Pancreas (tissue), 10 donors: ENCODE data around the gene DDX10. TPM values are rescaled to one million over a fixed set of nuclear protein-coding genes. Genes with fewer than 3 reads are reported as not detected.

Experiments
- ATAC-seq, 4 donors: fragments of 200-7000 bp; cut with Tn5 transposase; one replicate each; pipeline versions ENCODE4 v1.8.0 to v1.9.1; 2020; ENCODE audit warnings: mild to moderate bottlenecking in 4 of 4, moderate library complexity in 4 of 4
- DNase-seq, 6 donors: peaks; one replicate each; pipeline ENCODE4 v3.0.0-alpha.2; 2020
- FAIRE-seq: peaks from 2 replicates; lab custom pipeline; 2012; peaks lifted over from hg19 to GRCh38; lab: Jason Lieb, UNC
- H3K27ac ChIP-seq, 4 donors: fragments of 200-600 bp; sonication (generic); 1 replicate in 3 of 4; 2 replicates in 1 of 4; pipeline versions ENCODE4 v1.5.0 to v1.8.0; 2020
- H3K27me3 ChIP-seq, 4 donors: fragments of 200-600 bp; one replicate each; pipeline ENCODE4 v1.8.0; 2021
- H3K36me3 ChIP-seq, 3 donors: fragments of 200-600 bp; sonication (generic) in 1 of 3; one replicate each; pipeline versions ENCODE4 v1.5.0 to v1.8.0; 2020 to 2021
- H3K4me1 ChIP-seq, 3 donors: fragments of 200-600 bp; one replicate each; pipeline ENCODE4 v1.8.0; 2021
- H3K4me3 ChIP-seq, 4 donors: fragments of 200-600 bp; sonication (generic) in 2 of 4; one replicate each; pipeline versions ENCODE4 v1.5.0 to v1.8.0; 2020 to 2021
- H3K9me3 ChIP-seq, 4 donors: fragments of 200-600 bp; one replicate each; pipeline ENCODE4 v1.8.0; 2021
- CTCF ChIP-seq, 4 donors: fragments of 200-600 bp; sonication (generic) in 3 of 4; IDR thresholded peaks; one replicate each; pipeline versions ENCODE4 v1.5.0 to v1.8.0; 2021; ENCODE audit warnings: antibody characterized with exemption in 4 of 4
- WGBS, 2 donors: extraction: QIAGEN DNeasy Blood & Tissue Kit; methylation state at CpG; one replicate each; pipeline ENCODE4 v1.1.7; 2013; 5-methylcytosine and 5-hydroxymethylcytosine counted together
- intact Hi-C, 3 donors: fragments of 100-400 bp; cut with DNase I; formaldehyde crosslinking; loops; one replicate each; pipeline versions ENCODE4 v1.11.1 to v1.14.2; 2022
- polyA plus RNA-seq, 2 donors: library from polyadenylated mRNA; stranded (reverse); fragments of 200-250 nt; gene quantifications; one replicate each; pipeline ENCODE4 v1.2.3, GENCODE V29; 2013
- total RNA-seq, 6 donors: library from RNA; stranded (reverse); fragmentation: NEBNext Ultra II Directional in 4 of 6; extraction: Animal tissue kit (Norgen Biotek cat#: 25700) in 4 of 6; gene quantifications; one replicate each; pipeline versions ENCODE4 v1.2.1 to v1.2.4, GENCODE V29; 2021 to 2023
- donor health status: healthy with polysubstance abuse.
- donor health status: DM: no; HTN: no; CAD: no; lungs with moderate emphysema.
- donor health status: DM: no; HTN: no; CAD: no.
- donor health status: control.
- donor health status: control.
- donor health status: Bipolar disorder and iron deficiency.
- donor health status: DM: yes; HTN: yes; CAD: no.
- donor health status: DM: no; HTN: no; CAD: no.
- donor health status: DM: no; HTN: no; CAD: no.
- donor health status: DM: yes; HTN: yes; CAD: no.

DDX10 gene
- total and polyA plus RNA-seq, 8 donors, result 10.9 to 18.4 (median 16.5) TPM

GRCh38 chr11:108797578-108798100 is 132.8 kb downstream of the DDX10 start:
- Histone ChIP-seq H3K27me3 (no peaks in the 10 kb centered on the region), H3K9me3 (no peaks in the 10 kb centered on the region), H3K4me1 (peaks cover 7 to 10% (median 8%) of the 10 kb centered on the region in 3 donors), H3K4me3 (no peak overlapping the region), H3K27ac (no peak overlapping the region), H3K36me3 (no peaks in the 10 kb centered on the region)
- WGBS, 2 donors, result 81% methylated on average over 4 of the region's 4 CpGs
- FAIRE-seq, result no peak
- no peak for TF ChIP-seq CTCF (IDR thresholded peaks at IDR 0.05)
- ATAC-seq, result no peak
- DNase-seq, result no peak
- intact Hi-C loops, result no loop called here

DNA sequence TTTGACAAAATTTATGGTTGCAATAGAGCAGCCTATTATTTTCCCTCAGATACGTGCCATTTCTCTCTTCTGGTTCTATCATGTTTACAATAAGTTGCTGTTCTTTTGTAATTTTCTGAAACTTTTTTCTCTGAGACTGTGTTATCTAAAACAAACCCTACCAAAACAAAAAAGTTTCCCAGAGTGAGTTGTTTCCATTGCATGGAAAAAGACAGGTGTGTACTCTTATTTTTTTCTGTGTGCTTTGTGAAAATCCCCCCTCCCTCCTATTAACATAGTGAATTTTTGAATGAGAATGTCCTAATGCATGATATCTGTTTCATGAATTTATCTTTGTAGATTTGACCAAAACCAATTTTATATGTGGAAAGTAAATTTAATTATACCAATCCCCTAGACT is 137.6 kb downstream of the DDX10 start:
- intact Hi-C loops, result no loop called here
- no peak for FAIRE-seq

DNA sequence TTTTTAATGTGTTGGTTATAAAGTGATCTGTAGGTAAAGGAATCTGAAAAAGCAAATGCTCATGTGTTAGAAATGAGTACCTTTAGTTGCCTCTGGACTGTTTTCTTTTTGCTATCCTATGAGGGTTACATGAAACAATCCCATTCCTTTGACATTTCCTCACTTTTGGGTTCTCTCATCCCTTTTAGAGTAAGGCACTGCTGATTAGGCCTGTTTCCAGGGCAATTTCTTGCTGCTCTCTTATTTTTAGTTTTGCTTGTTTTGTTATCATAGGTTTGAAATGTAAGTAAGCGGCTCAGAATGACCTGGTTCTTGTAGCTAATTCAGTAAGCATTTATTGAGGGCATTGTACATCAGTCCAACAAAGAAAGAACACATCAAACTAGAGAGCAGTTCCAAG is 138.9 kb downstream of the DDX10 start:
- intact Hi-C loops, result no loop called here
- H3K27ac ChIP-seq, result no peak overlapping the region
- no peaks in the 10 kb centered on the region for H3K9me3 ChIP-seq
- FAIRE-seq, result no peak
- H3K36me3 ChIP-seq, result no peaks in the 10 kb centered on the region
- 36 to 46% methylated on average over 1 of the region's 1 CpG for WGBS, 2 donors
- H3K4me1 ChIP-seq, result peaks cover 8 to 16% (median 14%) of the 10 kb centered on the region in 3 donors
- no peak for TF ChIP-seq CTCF (IDR thresholded peaks at IDR 0.05)
- no peak overlapping the region for H3K4me3 ChIP-seq
- DNase-seq, result no peak
- no peaks in the 10 kb centered on the region for H3K27me3 ChIP-seq
- ATAC-seq, result peak in 2 of 4 donors; percentile 9 to 25

More for the DNA sequence above, 137.6 kb downstream of the DDX10 start:
- H3K27ac ChIP-seq, result no peak overlapping the region
- no peaks in the 10 kb centered on the region for H3K9me3 ChIP-seq
- TF ChIP-seq CTCF (IDR thresholded peaks at IDR 0.05), result no peak
- H3K27me3 ChIP-seq, result no peaks in the 10 kb centered on the region
- DNase-seq (no peak), ATAC-seq (peak; percentile 35 to 57 (median 48))
- H3K36me3 ChIP-seq, result no peaks in the 10 kb centered on the region
- H3K4me1 ChIP-seq, result peaks cover 8 to 18% (median 14%) of the 10 kb centered on the region in 3 donors
- WGBS, 2 donors, result 35 to 39% methylated on average over 1 of the region's 1 CpG
- no peak overlapping the region for H3K4me3 ChIP-seq

- intact Hi-C loops, result no loop called here
- no peaks in the 10 kb centered on the region for H3K27me3 ChIP-seq
- FAIRE-seq, result no peak
- TF ChIP-seq CTCF (IDR thresholded peaks at IDR 0.05), result no peak
- H3K36me3 ChIP-seq, result no peaks in the 10 kb centered on the region
- no peak for DNase-seq
- H3K4me3 ChIP-seq, result no peak overlapping the region
- ATAC-seq, result peak in 1 of 4 donors; percentile 12
- H3K9me3 ChIP-seq, result no peaks in the 10 kb centered on the region
- 49 to 60% methylated on average over 2 of the region's 2 CpGs for WGBS, 2 donors
- peaks cover 1 to 14% (median 9%) of the 10 kb centered on the region in 3 donors for H3K4me1 ChIP-seq
- H3K27ac ChIP-seq, result no peak overlapping the region
Measured at GRCh38 chr11:108804511-108804910, 139.6 kb downstream of the DDX10 start.

DNA sequence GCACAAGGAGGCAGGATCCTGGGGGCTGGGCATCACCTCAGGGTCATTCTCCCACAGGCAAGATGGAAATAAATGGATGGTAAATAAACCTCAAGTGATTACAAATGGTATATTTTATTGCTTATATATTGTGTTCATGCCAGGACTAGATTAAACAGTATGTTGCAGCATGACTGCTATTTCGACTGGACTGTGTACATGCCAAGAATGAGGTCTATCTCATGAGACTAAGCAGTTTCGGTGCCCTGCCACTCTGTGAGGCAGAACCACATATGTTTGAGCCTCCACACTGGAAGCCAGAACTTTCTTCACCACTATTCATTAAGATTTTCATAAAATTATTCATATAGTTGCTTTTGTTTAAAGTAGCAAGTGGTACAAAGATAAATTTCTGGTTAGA is 140.2 kb downstream of the DDX10 start:
- TF ChIP-seq CTCF (IDR thresholded peaks at IDR 0.05), result no peak
- H3K4me3 ChIP-seq, result no peak overlapping the region
- no peaks in the 10 kb centered on the region for H3K27me3 ChIP-seq
- FAIRE-seq (no peak), ATAC-seq (no peak), DNase-seq (no peak)
- no peak overlapping the region for H3K27ac ChIP-seq
- 43 to 45% methylated on average over 2 of the region's 2 CpGs for WGBS, 2 donors
- peaks cover 0 to 14% (median 9%) of the 10 kb centered on the region in 3 donors for H3K4me1 ChIP-seq
- H3K9me3 ChIP-seq, result no peaks in the 10 kb centered on the region
- no peaks in the 10 kb centered on the region for H3K36me3 ChIP-seq
- intact Hi-C loops, result no loop called here
